GM19438 (cell line): ENCODE data around the gene DHRSX.
"Not testable (repeated sequence)": the region's sequence is repeated elsewhere in the genome, so short reads cannot be mapped to it uniquely, and the experiment has no call there.

Experiments used
- ATAC-seq: cut with Tn5 transposase; IDR thresholded peaks from one replicate; pipeline ENCODE4 v1.9.1; 2021; ENCODE audit warnings: low read depth; ENCODE audit not compliant: unreplicated experiment

The DHRSX gene

DNA sequence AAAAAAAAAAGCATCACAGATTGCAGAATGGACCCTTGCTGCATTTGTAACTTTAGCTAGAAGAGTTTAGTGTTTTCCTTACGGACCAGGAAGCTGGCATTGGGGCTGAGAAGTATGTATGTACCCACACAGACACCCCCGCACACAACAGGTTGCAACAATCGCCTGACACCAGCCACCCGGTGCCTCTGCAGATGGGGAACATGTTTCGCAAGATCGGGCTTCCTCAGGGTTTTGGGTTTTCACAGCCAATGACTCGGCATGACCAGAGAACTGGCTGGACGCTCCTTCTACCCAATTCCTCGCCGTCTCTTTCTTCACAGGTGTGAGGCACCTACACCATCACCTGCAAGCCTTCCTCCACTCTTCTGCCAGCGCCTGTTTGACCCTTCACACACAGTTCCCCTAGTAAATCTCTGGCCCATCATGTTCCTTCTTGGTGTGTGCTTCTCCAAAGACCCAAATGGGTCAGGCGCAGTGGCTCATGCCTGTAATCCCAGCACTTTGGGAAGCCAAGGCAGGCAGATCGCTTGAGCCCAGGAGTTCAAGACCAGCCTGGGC is 70.4 kb downstream of the DHRSX start:
- no peak for ATAC-seq

DNA sequence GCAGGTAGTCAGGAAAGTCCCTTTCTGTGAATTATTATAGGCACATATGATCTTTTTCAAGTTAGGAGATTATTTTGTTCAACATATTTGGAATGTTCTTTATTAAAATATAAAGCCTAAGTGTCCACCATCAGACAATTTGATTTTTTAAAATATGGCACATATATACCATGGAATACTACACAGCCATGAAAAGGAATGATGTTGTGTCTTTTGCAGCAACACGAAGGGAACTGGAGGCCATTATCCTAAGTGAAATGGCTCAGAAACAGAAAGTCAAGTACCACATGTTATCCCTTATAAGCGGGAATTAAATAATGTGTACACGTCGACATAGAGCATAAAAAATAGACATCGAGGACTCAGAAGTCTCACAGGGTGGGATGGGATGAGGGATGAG is 73.0 kb downstream of the DHRSX start:
- no peak for ATAC-seq

DNA sequence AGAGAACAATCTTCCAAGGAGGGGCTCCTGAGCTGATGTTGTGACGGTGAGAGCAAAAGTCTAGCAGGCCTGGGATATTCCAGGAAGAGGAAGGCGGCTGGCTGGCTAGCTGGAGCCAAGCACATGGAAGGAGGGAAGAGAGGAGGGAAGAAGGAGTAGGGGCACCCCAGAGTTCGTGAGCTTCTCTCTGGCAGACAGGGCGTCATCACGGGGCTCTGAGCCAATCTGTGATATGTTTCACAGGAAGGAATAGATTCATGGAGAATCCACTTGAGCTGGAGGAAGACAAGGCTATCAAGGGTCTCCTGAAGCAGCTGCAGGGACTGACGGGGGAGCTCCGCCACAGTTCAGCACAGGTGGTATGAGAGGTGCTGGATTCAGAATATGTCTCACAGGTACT is 73.6 kb downstream of the DHRSX start:
- ATAC-seq = no peak

DNA sequence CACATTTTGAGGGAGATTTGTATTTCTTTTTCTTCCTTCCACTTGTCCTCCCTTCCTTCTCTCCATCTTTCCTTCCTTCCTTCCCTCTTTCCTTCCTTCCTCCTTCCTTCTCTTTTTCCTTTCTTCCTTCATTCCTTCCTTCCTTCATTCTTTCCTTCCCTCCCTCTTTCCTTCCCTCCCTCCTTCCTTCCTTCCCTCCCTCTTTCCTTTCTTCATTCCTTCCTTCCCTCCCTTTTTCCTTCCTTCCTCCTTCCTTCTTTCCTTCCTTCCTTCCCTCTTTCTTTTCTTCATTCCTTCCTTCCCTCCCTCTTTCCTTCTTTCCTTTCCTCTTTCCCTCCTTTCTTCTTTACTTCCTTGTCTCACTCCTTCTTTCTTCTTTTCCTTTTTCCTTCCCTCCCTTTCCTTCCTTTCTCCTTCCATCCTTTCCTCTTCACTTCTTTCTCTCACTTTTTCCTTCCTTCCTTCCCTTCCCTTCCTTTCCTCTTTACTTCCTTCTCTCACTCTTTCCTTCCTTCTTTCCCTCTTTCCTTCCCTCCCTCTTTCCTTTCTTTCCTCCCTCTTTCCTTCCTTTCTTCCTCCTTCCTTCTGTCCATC is 74.4 kb downstream of the DHRSX start:
- ATAC-seq = no peak

DNA sequence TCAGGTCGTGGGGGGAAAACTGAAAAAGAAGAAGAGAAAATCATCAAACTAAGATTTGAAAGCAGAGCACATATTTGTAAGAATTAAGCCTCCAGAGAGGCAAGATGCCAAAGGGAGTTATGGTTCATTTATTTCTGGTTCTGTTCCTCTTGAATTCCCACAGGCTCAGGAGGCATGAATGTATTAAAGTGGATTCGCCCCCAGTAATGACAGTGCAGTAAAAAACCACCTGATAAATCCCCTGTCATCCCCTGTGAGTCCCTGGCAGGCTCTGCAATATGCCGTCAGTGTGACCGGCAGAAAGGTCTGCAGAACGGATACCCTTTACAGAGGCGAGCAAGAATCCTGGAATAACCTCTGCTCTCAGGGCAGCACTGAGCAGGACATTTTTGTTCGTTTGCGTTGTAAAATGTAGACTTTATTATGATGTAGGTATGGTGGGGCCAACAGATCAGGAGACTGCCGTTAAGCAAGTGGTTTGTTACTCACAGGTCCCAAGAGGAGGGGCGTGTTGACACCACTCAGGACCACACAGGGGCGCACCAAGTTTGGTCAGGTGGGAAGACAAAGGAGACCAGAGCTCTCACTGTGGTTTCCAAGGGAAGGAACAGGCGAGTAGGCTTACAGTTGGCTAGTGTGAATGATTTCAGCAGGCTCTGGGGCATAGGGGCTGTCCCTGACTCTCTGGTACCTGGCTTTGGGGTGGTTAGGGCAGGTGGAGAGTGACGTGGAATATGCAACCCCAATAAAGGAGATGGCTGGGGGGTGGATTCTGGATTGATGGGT is 75.3 kb downstream of the DHRSX start:
- no peak for ATAC-seq

DNA sequence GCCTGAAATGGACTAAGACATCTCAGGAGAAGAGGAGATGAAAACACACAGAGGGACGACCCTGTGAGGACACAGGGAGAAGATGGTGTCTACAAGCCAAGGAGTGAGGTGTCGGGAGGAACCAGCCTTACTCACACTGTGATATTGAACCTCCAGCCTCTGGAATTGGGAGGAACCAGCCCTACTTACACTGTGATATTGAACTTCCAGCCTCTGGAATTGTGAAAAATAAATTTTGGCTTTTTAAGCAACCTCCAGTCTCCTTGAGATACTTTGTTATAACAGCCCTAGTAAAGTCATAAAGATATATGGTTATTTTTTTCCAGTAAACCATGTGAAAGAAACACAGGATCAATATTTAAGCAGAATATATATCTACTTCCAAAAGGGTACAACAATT is 76.5 kb downstream of the DHRSX start:
- ATAC-seq = no peak

DNA sequence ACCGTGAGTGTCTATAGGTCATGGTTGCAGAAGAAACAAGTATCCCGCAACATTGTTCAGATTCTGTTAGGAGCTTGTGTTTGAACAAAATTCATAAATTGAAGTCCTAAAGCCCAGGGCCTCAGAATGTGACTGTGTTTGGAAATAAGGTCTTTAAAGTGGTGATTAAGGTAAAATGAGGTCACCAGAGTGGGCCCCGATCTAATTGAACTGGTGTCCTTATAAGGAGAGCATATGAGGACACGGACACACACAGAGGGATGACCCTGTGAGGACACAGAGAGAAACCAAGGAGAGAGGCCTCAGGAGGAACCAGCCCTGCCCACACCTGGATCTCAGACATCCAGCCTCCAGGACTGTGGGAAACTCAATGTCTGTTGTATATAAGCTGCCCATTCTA is 76.9 kb downstream of the DHRSX start:
- no peak for ATAC-seq

DNA sequence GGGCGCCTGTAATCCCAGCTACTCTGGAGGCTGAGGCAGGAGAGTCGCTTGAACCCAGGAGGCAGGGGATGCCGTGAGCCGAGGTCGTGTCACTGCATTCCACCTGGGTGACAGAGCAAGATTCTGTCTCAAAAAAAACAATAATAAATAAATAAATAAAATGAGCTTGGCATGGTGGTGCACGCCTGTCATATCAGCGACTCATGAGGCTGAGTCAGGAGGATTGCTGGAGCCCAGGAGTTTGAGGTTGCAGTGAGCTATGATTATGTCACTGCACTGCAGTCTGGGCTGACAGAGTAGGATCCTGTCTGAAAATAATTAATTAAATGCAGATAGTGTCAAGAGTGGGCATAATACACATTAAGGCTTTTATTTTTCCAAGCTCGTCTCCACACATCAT is 77.5 kb downstream of the DHRSX start:
- no peak for ATAC-seq

DNA sequence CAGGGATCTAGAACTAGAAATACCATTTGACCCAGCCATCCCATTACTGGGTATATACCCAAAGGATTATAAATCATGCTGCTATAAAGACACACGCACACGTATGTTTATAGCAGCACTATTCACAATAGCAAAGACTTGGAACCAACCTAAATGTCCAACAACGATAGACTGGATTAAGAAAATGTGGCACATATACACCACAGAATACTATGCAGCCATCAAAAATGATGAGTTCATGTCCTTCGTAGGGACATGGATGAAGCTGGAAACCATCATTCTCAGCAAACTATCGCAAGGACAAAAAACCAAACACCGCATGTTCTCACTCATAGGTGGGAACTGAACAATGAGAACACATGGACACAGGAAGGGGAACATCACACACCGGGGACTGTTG is 81.4 kb downstream of the DHRSX start:
- not testable (repeated sequence) for ATAC-seq

DNA sequence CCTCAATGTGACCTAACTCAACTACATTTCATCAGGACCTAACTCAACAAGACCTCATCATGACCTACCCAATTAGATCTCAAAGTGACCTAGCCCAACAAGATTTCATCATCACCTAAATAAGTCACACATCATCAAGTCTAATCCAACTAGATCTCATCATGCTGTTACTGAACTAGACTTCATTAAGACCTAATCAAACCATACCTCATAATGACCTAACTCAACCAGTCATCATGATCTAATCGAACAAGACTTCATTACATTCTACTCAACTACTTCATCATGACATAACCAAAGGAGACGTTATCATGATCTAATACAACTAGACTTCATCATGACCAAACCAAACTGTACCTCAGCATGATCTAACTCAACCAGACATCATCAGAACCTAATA is 82.8 kb downstream of the DHRSX start:
- no peak for ATAC-seq

DNA sequence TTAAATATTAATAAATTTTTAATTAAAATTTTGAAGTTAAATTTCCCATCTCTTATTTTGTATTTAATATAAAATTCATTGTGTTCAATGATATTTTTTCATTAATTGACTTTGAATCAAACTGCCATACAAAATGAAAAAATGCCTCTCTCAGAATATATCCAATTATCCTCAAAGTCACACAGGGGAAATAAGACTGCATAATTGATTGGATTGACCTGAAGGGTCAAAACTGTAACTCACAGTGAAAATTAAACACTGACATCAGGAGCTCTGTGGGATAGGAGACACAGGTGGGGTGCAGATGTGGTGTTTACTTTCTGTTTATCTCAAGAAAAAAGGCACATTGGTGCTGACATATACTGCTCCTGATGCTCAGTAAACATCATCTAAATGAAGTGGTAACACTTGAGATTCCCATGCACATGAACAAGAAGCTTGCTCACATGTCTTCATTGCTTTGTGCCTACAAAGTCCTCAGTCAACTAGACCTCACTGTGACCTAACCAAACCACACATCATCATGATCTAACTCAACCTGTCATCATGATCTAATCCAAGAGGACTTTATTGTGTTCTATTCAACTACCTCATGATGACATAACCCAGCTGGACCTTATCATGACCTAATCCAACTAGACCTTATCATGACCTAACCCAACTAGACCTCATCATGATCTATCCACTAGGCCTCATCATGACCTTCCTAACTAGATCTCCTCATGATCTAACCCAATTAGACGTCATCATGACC is 83.7 kb downstream of the DHRSX start:
- ATAC-seq = no peak

DNA sequence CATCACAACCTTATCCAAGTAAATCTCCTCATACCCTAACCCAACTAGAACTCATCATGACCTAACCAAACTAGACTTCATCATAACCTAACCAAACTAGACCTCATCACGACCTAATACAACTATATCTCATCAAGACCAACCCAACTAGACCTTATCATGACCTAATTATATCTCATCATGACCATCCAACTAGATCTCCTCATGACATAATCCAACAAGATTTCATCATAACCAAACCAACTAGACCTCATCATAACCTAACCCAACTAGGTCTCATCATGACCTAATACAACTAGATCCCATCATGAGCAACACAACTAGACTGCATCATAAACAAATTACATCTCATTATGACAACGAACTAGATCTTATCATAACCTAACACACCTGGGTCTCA is 86.4 kb downstream of the DHRSX start:
- ATAC-seq = no peak

DNA sequence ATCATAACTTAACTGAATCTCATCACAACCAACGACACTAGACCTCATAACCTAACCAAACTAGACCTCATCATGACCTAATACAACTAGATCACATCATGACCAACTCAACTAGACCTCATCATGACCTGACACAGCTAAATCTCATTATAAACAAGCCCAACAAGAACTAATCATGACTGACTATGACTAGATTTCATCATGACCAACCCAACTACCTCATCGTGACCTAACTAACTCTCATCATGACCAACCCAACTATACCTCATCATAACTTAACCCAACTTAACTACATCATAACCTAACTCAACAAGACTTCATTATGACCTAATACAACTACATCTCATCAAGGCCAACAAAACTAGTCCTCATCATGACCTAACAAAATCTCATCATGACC is 86.8 kb downstream of the DHRSX start:
- ATAC-seq = no peak

DNA sequence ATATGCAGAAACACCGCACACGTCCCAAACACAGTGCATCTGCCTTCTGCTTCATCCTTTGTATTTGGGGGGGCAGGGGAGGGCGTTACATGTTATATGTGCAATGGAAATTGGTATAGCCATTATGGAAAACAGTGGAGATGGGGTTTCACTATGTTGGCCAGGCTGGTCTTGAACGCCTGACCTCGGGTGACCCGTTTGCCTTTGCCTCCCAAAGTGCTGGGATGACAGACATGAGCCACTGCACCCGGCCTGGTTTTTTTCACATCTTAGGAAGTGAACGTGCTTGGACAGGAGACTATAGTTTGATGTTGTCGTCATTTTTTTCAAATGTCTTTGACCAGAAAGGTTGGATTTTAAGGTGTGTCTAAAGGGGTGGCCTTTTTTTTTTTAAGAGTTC is 88.6 kb downstream of the DHRSX start:
- ATAC-seq = no peak

DNA sequence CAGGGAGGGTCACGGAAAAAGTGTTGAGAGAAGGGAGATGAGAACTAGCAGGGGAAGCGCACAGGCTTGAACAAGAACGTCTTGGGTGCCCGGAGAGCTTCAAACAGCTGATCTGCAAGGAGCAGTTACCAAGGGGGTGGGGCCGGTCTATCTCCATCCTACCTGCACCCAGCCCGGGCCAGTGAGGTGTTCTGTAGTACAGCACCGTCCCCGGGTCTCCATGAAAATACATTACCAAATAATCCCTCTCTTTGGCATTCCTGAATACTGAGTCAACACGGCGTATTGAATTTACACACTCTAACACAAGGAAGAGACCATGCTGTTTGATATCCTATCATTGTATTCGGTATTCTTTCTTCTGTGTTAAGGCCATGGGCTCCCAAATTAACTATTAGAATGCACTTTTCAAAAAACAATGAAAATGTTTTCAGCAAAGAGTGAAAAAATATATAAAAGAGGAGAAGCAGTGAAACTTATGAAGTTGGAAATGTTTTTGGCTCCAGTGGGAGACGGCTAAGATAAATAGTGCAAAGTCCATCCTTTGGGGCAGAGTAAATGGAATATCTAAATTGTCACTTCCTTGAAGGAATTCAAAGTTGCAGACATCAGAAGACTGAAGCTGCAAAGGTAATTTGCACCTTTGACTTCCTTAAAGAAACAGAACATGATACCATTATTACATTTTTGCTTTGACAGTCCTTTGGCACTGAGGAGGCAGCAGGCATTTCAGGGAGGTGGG is 90.3 kb downstream of the DHRSX start:
- no peak for ATAC-seq

DNA sequence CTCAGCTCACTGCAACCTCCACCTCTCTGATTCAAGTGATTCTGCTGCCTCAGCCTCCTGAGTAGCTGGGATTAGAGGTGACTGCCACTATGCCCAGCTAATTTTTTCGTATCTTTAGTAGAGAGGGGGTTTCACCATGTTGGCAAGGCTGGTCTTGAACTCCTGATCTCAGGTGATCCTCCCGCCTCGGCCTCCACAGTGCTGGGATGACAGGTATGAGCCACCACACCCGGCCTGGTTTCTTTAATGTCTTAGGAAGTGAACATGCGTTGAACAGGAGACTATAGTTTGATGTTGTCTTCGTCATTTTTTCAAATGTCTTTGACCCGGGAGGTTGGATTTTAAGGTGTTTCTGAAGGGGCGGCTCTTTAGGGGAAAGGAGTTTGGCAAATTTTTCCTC is 91.0 kb downstream of the DHRSX start:
- no peak for ATAC-seq

DNA sequence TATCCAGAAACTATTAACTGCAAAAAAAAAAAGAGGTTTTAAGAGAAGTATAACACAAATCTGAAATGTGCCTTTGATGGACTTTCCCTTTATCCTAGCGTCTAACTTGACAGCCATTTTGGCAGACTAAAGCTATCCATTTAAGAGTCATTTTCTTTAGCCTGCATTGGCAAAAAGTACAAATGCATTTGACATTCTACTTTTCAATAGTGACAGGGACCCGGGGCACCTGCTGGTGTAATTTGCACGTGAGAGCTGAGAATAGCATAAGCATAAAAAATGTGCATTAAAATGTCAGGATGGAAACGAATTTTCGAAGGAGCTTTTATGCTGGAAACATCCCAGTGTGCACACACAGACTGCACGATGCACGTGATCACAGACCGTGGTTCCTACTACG is 91.9 kb downstream of the DHRSX start:
- ATAC-seq = no peak

DNA sequence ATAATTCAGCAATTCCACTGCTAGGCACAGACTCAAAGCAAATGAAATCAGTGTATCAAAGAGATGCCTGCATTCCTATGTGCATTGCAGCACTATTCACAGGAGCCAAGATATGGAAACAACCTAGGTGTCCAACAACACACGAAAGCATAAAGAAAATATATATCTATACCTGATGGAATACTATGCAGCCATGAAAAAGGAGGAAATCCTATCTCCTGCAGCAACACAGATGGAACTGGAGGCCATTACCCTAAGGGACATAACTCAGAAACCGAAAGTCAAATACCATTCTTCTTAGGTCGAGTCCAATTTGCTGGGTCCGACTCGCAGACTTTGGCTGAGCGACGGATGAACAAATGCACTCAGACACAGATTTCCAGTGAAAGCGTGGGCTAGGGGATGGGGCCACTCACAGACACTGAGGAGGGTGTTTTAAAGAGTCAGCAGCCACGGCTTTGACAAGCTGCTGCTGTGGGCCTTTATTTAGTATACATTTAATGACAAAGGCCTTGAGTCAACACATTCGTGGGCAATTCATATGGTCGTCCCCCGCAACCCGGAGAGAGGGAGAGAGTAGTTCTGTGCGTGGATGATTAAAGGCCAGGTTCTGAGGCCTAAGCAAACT is 93.8 kb downstream of the DHRSX start:
- no peak for ATAC-seq

DNA sequence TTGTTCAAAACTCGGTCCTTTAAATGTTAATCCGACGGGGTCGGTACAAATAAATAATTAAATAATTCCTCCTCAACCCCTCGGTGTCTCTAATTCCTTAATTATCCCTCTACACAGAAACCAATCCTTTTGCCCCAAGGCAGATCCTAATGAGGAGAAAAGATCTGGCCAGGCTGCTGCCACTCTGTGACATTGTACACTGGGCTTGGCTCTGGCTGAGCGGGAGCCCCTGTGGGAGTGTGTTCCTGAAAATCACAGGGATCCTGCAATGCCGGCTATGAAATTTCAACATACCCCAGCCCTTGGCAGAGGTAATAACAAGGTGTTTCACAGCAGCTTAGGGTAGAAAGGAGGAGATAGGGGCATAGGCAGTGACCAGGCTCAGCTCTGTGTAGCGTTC is 96.0 kb downstream of the DHRSX start:
- ATAC-seq = no peak

DNA sequence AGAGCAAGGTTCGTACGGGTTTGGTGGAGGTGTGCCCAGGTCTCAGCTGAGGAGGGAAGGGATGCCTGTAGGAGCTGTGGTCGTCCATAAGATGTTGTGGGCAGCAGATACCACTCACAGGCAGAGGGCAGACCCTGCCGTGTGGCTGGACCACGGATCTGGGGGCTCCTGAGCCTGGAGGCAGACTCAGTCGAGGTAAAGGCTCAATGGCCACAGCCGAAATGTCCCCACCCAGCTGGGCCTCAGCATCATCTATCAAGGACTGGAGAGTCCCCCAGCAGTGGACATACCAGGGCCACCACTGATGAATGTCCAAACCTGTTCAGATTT is 98.5 kb downstream of the DHRSX start:
- no peak for ATAC-seq
